ENCODE data around the gene GNAO1. TPM values are rescaled to one million over a fixed set of nuclear protein-coding genes. Genes with fewer than 3 reads are reported as not detected.

The GNAO1 gene
- total and polyA plus RNA-seq, 9 donors, result 0.72 to 5.6 (median 2.7) TPM

- DNase-seq, result no peak
- WGBS, 3 donors, result 73 to 85% (median 82%) methylated on average over 13 of the region's 13 CpGs
- Histone ChIP-seq H3K4me3 (no peak overlapping the region), H3K27ac (no peak overlapping the region), H3K27me3 (no peaks in the 10 kb centered on the region), H3K9me3 (no peaks in the 10 kb centered on the region), H3K4me1 (ENCODE audit: insufficient read depth) (peaks cover under 1% of the 10 kb centered on the region), H3K36me3 (no peaks in the 10 kb centered on the region)
- TF ChIP-seq EP300 (IDR thresholded peaks at IDR 0.05), result no peak
- TF ChIP-seq, protein P1, sequence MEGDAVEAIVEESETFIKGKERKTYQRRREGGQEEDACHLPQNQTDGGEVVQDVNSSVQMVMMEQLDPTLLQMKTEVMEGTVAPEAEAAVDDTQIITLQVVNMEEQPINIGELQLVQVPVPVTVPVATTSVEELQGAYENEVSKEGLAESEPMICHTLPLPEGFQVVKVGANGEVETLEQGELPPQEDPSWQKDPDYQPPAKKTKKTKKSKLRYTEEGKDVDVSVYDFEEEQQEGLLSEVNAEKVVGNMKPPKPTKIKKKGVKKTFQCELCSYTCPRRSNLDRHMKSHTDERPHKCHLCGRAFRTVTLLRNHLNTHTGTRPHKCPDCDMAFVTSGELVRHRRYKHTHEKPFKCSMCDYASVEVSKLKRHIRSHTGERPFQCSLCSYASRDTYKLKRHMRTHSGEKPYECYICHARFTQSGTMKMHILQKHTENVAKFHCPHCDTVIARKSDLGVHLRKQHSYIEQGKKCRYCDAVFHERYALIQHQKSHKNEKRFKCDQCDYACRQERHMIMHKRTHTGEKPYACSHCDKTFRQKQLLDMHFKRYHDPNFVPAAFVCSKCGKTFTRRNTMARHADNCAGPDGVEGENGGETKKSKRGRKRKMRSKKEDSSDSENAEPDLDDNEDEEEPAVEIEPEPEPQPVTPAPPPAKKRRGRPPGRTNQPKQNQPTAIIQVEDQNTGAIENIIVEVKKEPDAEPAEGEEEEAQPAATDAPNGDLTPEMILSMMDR (IDR thresholded peaks at IDR 0.05), result no peak
- intact Hi-C loops (cut with DNase I), result no loop called here
Measured at GRCh38 chr16:56269281-56269680, 78.0 kb downstream of the GNAO1 start.

DNA sequence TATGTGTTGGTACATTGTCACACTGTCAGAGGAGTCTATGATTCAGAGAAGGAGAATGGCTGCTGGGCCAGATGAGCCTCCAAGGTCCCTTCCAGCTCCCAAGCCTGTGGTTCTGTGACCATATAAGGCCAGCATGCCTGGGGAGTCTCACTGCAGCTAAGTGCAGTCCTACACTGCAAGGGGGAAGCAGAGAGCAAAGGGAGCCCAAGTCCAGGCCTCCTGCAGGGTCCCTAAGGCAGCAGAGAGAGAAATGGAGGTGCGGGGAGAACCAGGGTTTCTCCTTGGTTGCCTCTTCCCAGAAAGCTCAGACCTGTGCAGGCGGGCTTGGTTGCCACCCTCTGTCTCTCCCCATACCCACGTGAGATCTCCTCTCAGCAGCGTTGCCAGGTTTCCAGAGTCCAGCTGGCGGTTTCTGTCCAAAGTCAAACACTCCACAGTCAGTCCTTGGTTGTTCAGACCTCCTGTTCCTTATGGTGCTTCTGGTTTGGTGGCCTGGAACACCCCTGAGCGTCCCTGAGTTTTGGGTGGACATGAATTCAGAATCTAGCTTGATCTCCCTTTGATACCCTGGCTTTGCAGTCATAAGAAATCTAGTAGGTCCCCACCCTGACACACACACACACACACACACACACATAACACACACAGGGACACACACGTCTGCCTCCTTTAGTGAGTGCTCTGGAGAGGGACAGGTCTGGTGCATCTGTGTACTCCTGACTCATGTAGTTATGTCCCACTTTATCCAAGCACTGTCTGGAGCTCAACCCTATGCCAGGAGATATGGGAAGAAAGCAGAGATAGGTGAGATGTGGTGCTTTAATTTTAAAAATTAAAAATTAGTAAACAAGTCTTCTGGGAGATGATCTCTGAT, 78.8 kb downstream of the GNAO1 start:
- no peaks in the 10 kb centered on the region for H3K9me3 ChIP-seq
- 75 to 81% (median 77%) methylated on average over 7 of the region's 7 CpGs for WGBS, 3 donors
- H3K4me1 ChIP-seq (ENCODE audit: insufficient read depth), result no peaks in the 10 kb centered on the region
- no peaks in the 10 kb centered on the region for H3K27me3 ChIP-seq
- H3K36me3 ChIP-seq, result no peaks in the 10 kb centered on the region
- no peak overlapping the region for H3K27ac ChIP-seq
- intact Hi-C loops (cut with DNase I), result no loop called here
- H3K4me3 ChIP-seq, result no peak overlapping the region
- no peak for DNase-seq
- no peak for TF ChIP-seq POLR2A (IDR thresholded peaks at IDR 0.05)
- TF ChIP-seq, protein P1 (IDR thresholded peaks at IDR 0.05), result no peak
- TF ChIP-seq EP300 (IDR thresholded peaks at IDR 0.05), result no peak

DNA sequence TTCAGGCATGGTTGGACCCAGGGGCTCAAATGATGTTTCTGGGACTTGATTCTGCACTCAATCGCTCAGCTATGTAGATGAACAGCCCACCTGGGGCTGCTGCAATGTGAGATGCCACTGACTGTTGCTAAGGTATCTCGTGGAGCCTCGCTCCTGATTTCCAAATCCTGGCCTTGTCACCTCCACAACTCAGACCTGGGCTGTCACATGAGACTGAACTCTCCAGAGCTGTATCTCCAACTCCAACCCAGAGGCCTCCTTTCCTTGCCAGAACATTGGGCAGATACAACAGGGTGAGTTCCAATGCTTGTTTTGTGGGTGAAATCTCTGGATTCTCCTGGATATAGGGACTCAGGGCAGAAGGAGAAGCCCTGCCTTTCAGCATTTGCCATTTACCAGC, 79.5 kb downstream of the GNAO1 start:
- intact Hi-C loops (cut with DNase I), result no loop called here
- Histone ChIP-seq H3K4me3 (no peak overlapping the region), H3K4me1 (ENCODE audit: insufficient read depth) (no peaks in the 10 kb centered on the region), H3K27me3 (no peaks in the 10 kb centered on the region), H3K27ac (no peak overlapping the region), H3K9me3 (no peaks in the 10 kb centered on the region), H3K36me3 (no peaks in the 10 kb centered on the region)
- DNase-seq, result no peak
- WGBS, 3 donors, result 95 to 99% (median 95%) methylated on average over 3 of the region's 3 CpGs
- no peak for TF ChIP-seq POLR2A (IDR thresholded peaks at IDR 0.05)
- no peak for TF ChIP-seq EP300 (IDR thresholded peaks at IDR 0.05)
- TF ChIP-seq, protein P1 (IDR thresholded peaks at IDR 0.05), result no peak

GRCh38 chr16:56272583-56272894, 81.2 kb downstream of the GNAO1 start:
- Histone ChIP-seq H3K4me3 (no peak overlapping the region), H3K9me3 (no peaks in the 10 kb centered on the region), H3K27me3 (no peaks in the 10 kb centered on the region), H3K27ac (no peak overlapping the region), H3K36me3 (no peaks in the 10 kb centered on the region), H3K4me1 (ENCODE audit: insufficient read depth) (no peaks in the 10 kb centered on the region)
- intact Hi-C loops (cut with DNase I), result no loop called here
- no peak for DNase-seq
- TF ChIP-seq, protein P1 (IDR thresholded peaks at IDR 0.05), result no peak
- TF ChIP-seq POLR2A (IDR thresholded peaks at IDR 0.05), result no peak
- no peak for TF ChIP-seq EP300 (IDR thresholded peaks at IDR 0.05)
